GM18526 (cell line): ENCODE measurements around the gene MRM3.

Experiments
- POLR2A ChIP-seq: IDR thresholded peaks from 3 replicates; pipeline ENCODE4 v1.6.1; 2011; ENCODE audit not compliant: insufficient read length; ENCODE audit errors: extremely low read depth

The MRM3 gene

GRCh38 chr17:806781-807522, 24.8 kb downstream of the MRM3 start:
- no peak for TF ChIP-seq POLR2A

- TF ChIP-seq POLR2A, result no peak
Observed at GRCh38 chr17:807523-808294, 25.6 kb downstream of the MRM3 start.

- no peak for TF ChIP-seq POLR2A
Observed at GRCh38 chr17:811051-811784, 29.1 kb downstream of the MRM3 start.

- no peak for TF ChIP-seq POLR2A
Observed at GRCh38 chr17:812638-813204, 30.6 kb downstream of the MRM3 start.

GRCh38 chr17:814371-814770, 32.2 kb downstream of the MRM3 start:
- no peak for TF ChIP-seq POLR2A

GRCh38 chr17:819251-819650, 37.1 kb downstream of the MRM3 start:
- no peak for TF ChIP-seq POLR2A

GRCh38 chr17:823501-823902, 41.3 kb downstream of the MRM3 start:
- TF ChIP-seq POLR2A, result no peak

- TF ChIP-seq POLR2A, result no peak
Observed at GRCh38 chr17:824378-824777, 42.2 kb downstream of the MRM3 start.

GRCh38 chr17:825216-825615, 43.1 kb downstream of the MRM3 start:
- no peak for TF ChIP-seq POLR2A

- TF ChIP-seq POLR2A, result no peak
Observed at GRCh38 chr17:826778-827177, 44.6 kb downstream of the MRM3 start.

- no peak for TF ChIP-seq POLR2A
Observed at GRCh38 chr17:828761-829160, 46.6 kb downstream of the MRM3 start.

- TF ChIP-seq POLR2A, result no peak
Observed at GRCh38 chr17:830381-830780, 48.2 kb downstream of the MRM3 start.

GRCh38 chr17:830950-831349, 48.8 kb downstream of the MRM3 start:
- TF ChIP-seq POLR2A, result no peak

GRCh38 chr17:834136-834535, 52.0 kb downstream of the MRM3 start:
- no peak for TF ChIP-seq POLR2A

GRCh38 chr17:835263-835662, 53.1 kb downstream of the MRM3 start:
- TF ChIP-seq POLR2A, result no peak

GRCh38 chr17:836151-836550, 54.0 kb downstream of the MRM3 start:
- TF ChIP-seq POLR2A, result no peak

- no peak for TF ChIP-seq POLR2A
Observed at GRCh38 chr17:838486-838885, 56.3 kb downstream of the MRM3 start.
